ENCODE data around the gene ACER2.

ACER2 gene

GRCh38 chr9:19473605-19474004 lies 64.8 kb downstream of the ACER2 start:
- Histone ChIP-seq H3K27ac (ENCODE audit: low read depth, low read length, poor library complexity, severe bottlenecking) (no peak overlapping the region), H4K20me1 (ENCODE audit: insufficient read depth, low read length) (no peaks in the 10 kb centered on the region), H3K27me3 (ENCODE audit: insufficient read depth, low read length) (no peaks in the 10 kb centered on the region), H3K9ac (ENCODE audit: low read length) (no peak overlapping the region), H3K9me3 (ENCODE audit: low read length) (no peaks in the 10 kb centered on the region), H3K4me2 (ENCODE audit: low read length) (no peak overlapping the region), H3F3A (ENCODE audit: insufficient read depth, low read length) (no peaks in the 10 kb centered on the region), H2AFZ (ENCODE audit: low read length) (no peak overlapping the region), H3K79me2 (ENCODE audit: insufficient read depth, low read length) (no peaks in the 10 kb centered on the region), H3K4me1 (ENCODE audit: insufficient read depth, low read length, severe bottlenecking) (no peaks in the 10 kb centered on the region), H3K36me3 (ENCODE audit: insufficient read depth, low read length) (no peaks in the 10 kb centered on the region), H3K4me3 (ENCODE audit: low read depth, low read length, poor library complexity, severe bottlenecking) (no peak overlapping the region), H3K9me2 (ENCODE audit: low read depth, low read length) (no peaks in the 10 kb centered on the region)
- TF ChIP-seq CTCF (IDR thresholded peaks at IDR 0.05; ENCODE audit: low read length) (no peak), EZH2 (IDR thresholded peaks at IDR 0.05; ENCODE audit: borderline replicate concordance, low read length) (no peak)

GRCh38 chr9:19479874-19480273 lies 71.1 kb downstream of the ACER2 start:
- Histone ChIP-seq H3K79me2 (ENCODE audit: insufficient read depth, low read length) (no peaks in the 10 kb centered on the region), H3K9me2 (ENCODE audit: low read depth, low read length) (no peaks in the 10 kb centered on the region), H3K9ac (ENCODE audit: low read length) (no peak overlapping the region), H3K27ac (ENCODE audit: low read depth, low read length, poor library complexity, severe bottlenecking) (no peak overlapping the region), H3K27me3 (ENCODE audit: insufficient read depth, low read length) (no peaks in the 10 kb centered on the region), H3F3A (ENCODE audit: insufficient read depth, low read length) (no peaks in the 10 kb centered on the region), H3K4me3 (ENCODE audit: low read depth, low read length, poor library complexity, severe bottlenecking) (no peak overlapping the region), H3K4me1 (ENCODE audit: insufficient read depth, low read length, severe bottlenecking) (no peaks in the 10 kb centered on the region), H3K36me3 (ENCODE audit: insufficient read depth, low read length) (no peaks in the 10 kb centered on the region), H3K4me2 (ENCODE audit: low read length) (no peak overlapping the region), H4K20me1 (ENCODE audit: insufficient read depth, low read length) (no peaks in the 10 kb centered on the region), H3K9me3 (ENCODE audit: low read length) (no peaks in the 10 kb centered on the region), H2AFZ (ENCODE audit: low read length) (no peak overlapping the region)
- TF ChIP-seq EZH2 (IDR thresholded peaks at IDR 0.05; ENCODE audit: borderline replicate concordance, low read length) (no peak), CTCF (IDR thresholded peaks at IDR 0.05; ENCODE audit: low read length) (no peak)

- H2AFZ ChIP-seq (ENCODE audit: low read length) = no peak overlapping the region
- H3K27ac ChIP-seq (ENCODE audit: low read depth, low read length, poor library complexity, severe bottlenecking) = no peak overlapping the region
- no peaks in the 10 kb centered on the region for H3K36me3 ChIP-seq (ENCODE audit: insufficient read depth, low read length)
- no peak overlapping the region for H3K4me3 ChIP-seq (ENCODE audit: low read depth, low read length, poor library complexity, severe bottlenecking)
- TF ChIP-seq EZH2 (IDR thresholded peaks at IDR 0.05; ENCODE audit: borderline replicate concordance, low read length) (no peak), CTCF (IDR thresholded peaks at IDR 0.05; ENCODE audit: low read length) (no peak)
- no peak overlapping the region for H3K9ac ChIP-seq (ENCODE audit: low read length)
- no peaks in the 10 kb centered on the region for H3K9me3 ChIP-seq (ENCODE audit: low read length)
- H3F3A ChIP-seq (ENCODE audit: insufficient read depth, low read length) = no peaks in the 10 kb centered on the region
- H3K27me3 ChIP-seq (ENCODE audit: insufficient read depth, low read length) = no peaks in the 10 kb centered on the region
- no peaks in the 10 kb centered on the region for H3K79me2 ChIP-seq (ENCODE audit: insufficient read depth, low read length)
- no peaks in the 10 kb centered on the region for H3K9me2 ChIP-seq (ENCODE audit: low read depth, low read length)
- no peak overlapping the region for H3K4me2 ChIP-seq (ENCODE audit: low read length)
- no peaks in the 10 kb centered on the region for H4K20me1 ChIP-seq (ENCODE audit: insufficient read depth, low read length)
- no peaks in the 10 kb centered on the region for H3K4me1 ChIP-seq (ENCODE audit: insufficient read depth, low read length, severe bottlenecking)
These were observed 71.5 kb downstream of the ACER2 start for GRCh38 chr9:19480345-19480744.
